Measurements from ENCODE around the gene D2HGDH. TPM values are rescaled to one million over a fixed set of nuclear protein-coding genes. Genes with fewer than 3 reads are reported as not detected.

The D2HGDH gene
- total RNA-seq, 1 donor from 2014 or later: 34.8 TPM

GRCh38 chr2:241751152-241751551, 16.7 kb downstream of the D2HGDH start:
- H3K27me3 Mint-ChIP-seq: no peaks in the 10 kb centered on the region
- H3K36me3 Mint-ChIP-seq (ENCODE audit: insufficient read depth): peaks cover 8% of the 10 kb centered on the region
- no peak overlapping the region for H3K27ac Mint-ChIP-seq
- no peak for DNase-seq (ENCODE audit: low spot score, unreplicated experiment)
- H3K4me3 Mint-ChIP-seq (ENCODE audit: low read depth): no peak overlapping the region
- H3K9me3 Mint-ChIP-seq (ENCODE audit: low read depth): peaks cover 1% of the 10 kb centered on the region
- TF ChIP-seq CTCF (IDR thresholded peaks at IDR 0.05; ENCODE audit: unreplicated experiment): no peak
- no peaks in the 10 kb centered on the region for H3K4me1 Mint-ChIP-seq (ENCODE audit: low read depth)

GRCh38 chr2:241751776-241752175, 17.3 kb downstream of the D2HGDH start:
- Mint-ChIP-seq H3K27me3 (no peaks in the 10 kb centered on the region), H3K27ac (no peak overlapping the region), H3K4me1 (ENCODE audit: low read depth) (no peaks in the 10 kb centered on the region), H3K36me3 (ENCODE audit: insufficient read depth) (peaks cover 6% of the 10 kb centered on the region), H3K9me3 (ENCODE audit: low read depth) (no peaks in the 10 kb centered on the region), H3K4me3 (ENCODE audit: low read depth) (no peak overlapping the region)
- no peak for TF ChIP-seq CTCF (IDR thresholded peaks at IDR 0.05; ENCODE audit: unreplicated experiment)
- no peak for DNase-seq (ENCODE audit: low spot score, unreplicated experiment)

- Mint-ChIP-seq H3K9me3 (ENCODE audit: low read depth) (no peaks in the 10 kb centered on the region), H3K27ac (no peak overlapping the region), H3K4me1 (ENCODE audit: low read depth) (no peaks in the 10 kb centered on the region), H3K4me3 (ENCODE audit: low read depth) (no peak overlapping the region), H3K36me3 (ENCODE audit: insufficient read depth) (peaks cover 4% of the 10 kb centered on the region), H3K27me3 (no peaks in the 10 kb centered on the region)
- no peak for TF ChIP-seq CTCF (IDR thresholded peaks at IDR 0.05; ENCODE audit: unreplicated experiment)
- no peak for DNase-seq (ENCODE audit: low spot score, unreplicated experiment)
These were observed 17.8 kb downstream of the D2HGDH start for GRCh38 chr2:241752253-241752652.

- no peak for TF ChIP-seq CTCF (IDR thresholded peaks at IDR 0.05; ENCODE audit: unreplicated experiment)
- Mint-ChIP-seq H3K27me3 (no peaks in the 10 kb centered on the region), H3K9me3 (ENCODE audit: low read depth) (no peaks in the 10 kb centered on the region), H3K4me3 (ENCODE audit: low read depth) (no peak overlapping the region), H3K27ac (no peak overlapping the region), H3K36me3 (ENCODE audit: insufficient read depth) (peaks cover 3% of the 10 kb centered on the region), H3K4me1 (ENCODE audit: low read depth) (no peaks in the 10 kb centered on the region)
- DNase-seq (ENCODE audit: low spot score, unreplicated experiment): no peak
These were observed 18.4 kb downstream of the D2HGDH start for GRCh38 chr2:241752689-241753276.

- Mint-ChIP-seq H3K36me3 (ENCODE audit: insufficient read depth) (peaks cover 5% of the 10 kb centered on the region), H3K27ac (no peak overlapping the region), H3K4me3 (ENCODE audit: low read depth) (no peak overlapping the region), H3K9me3 (ENCODE audit: low read depth) (no peaks in the 10 kb centered on the region), H3K27me3 (no peaks in the 10 kb centered on the region), H3K4me1 (ENCODE audit: low read depth) (no peaks in the 10 kb centered on the region)
- no peak for TF ChIP-seq CTCF (IDR thresholded peaks at IDR 0.05; ENCODE audit: unreplicated experiment)
- no peak for DNase-seq (ENCODE audit: low spot score, unreplicated experiment)
These were observed 19.1 kb downstream of the D2HGDH start for GRCh38 chr2:241753493-241753892.

Data from progenitor cell of endocrine pancreas (in vitro differentiated cells).